ENCODE data around the gene RNU6-1.

- TF ChIP-seq CTCF (conservative IDR thresholded peaks at IDR 0.05; ENCODE audit: low read length), result peak; percentile 89
- no peak for TF ChIP-seq EZH2phosphoT487 (IDR thresholded peaks at IDR 0.05; ENCODE audit: borderline replicate concordance, low read depth, low read length)
These were observed 23.7 kb upstream of the RNU6-1 start for GRCh38 chr15:67863442-67863987.
